GM19463 (cell line): ENCODE data around the gene CDK12.
"Not testable (repeated sequence)": the region's sequence is repeated elsewhere in the genome, so short reads cannot be mapped to it uniquely, and the experiment has no call there.

Source experiments
- ATAC-seq: cut with Tn5 transposase; IDR thresholded peaks from one replicate; pipeline ENCODE4 v1.9.1; 2021; ENCODE audit warnings: mild to moderate bottlenecking, moderate library complexity; ENCODE audit not compliant: unreplicated experiment

Gene CDK12

DNA sequence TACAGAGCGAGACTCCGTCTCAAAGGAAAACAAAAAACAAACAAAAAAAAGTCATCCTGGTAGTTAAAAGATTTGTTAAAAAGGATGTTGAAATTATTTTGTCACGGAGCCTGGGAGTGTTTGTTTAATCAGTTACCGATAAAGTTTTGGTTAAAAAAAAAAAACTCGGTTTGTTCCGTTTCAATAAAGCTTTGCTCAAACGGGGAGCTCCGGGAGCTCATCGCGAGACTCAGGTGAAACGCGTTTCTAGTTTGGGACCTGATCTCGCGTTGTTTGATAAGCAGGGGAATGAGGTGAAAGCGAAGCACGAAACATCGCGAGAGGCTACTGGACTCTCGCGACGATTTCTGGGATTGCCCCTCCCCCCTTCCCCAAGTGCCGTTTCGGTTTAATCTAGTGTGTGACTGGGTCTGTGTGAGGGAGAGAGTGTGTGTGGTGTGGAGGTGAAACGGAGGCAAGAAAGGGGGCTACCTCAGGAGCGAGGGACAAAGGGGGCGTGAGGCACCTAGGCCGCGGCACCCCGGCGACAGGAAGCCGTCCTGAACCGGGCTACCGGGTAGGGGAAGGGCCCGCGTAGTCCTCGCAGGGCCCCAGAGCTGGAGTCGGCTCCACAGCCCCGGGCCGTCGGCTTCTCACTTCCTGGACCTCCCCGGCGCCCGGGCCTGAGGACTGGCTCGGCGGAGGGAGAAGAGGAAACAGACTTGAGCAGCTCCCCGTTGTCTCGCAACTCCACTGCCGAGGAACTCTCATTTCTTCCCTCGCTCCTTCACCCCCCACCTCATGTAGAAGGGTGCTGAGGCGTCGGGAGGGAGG lies at the start of gene CDK12:
CDK12 (plus strand) TSS at position 374 of the 813 bp plus-strand sequence. CDS start 586 bp downstream, outside the sequence.
- peak; percentile 77 for ATAC-seq

DNA sequence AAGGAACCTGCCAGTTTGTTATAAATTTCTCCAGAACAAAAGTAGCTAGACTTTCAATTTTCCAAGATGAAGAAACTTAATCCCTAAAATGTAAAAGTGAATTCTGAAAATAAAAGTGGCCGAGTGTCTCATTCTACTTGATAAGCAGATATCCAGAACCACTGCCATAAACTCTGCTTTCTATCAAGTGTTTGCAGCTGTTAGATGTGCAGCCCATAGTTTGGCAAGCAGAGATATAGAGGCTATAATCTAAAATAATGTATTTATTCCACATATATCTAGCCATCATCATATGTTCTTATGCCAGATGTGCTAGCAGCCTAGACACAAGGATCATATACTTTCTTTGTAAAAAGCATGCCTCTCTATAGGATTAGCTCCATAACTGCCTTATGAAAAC lies 45.1 kb upstream of the CDK12 start:
- ATAC-seq: no peak

DNA sequence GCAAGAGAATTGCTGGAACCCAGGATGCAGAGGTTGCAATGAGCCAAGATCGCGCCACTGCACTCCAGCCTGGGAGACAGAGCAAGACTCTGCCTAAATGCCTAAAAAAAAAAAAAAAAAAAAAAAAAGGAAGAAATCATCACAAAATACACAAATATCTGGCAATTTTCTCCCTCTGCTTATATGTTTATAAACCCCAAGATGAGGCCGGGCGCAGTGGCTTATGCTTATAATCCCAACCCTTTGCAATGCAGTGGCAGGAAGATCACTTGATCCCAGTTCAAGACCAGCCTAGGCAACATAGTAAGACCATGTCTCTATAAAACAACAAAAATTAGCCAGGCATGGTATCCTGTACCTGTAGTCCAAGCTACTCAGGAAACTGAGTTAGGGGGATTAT lies 31.7 kb upstream of the CDK12 start:
- ATAC-seq: no peak

DNA sequence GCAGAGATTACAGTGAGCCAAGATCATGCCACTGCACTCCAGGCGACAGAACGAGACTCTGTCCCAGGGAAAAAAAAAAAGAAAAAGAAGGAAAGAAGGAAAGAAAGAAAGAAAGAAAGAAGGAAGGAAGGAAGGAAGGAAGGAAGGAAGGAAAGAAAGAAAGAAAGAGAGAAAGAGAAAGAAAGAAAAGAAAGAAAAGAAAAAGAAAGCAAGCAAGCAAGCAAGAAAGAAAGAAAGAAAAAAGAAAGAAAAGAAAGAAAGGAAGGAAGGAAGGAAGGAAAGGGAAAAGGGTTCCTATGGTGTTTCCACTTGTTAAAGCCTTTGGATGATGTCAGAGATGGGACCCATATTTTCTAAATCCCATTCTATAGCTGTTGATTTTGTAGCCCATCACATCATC lies 21.4 kb upstream of the CDK12 start:
- ATAC-seq: not testable (repeated sequence)

DNA sequence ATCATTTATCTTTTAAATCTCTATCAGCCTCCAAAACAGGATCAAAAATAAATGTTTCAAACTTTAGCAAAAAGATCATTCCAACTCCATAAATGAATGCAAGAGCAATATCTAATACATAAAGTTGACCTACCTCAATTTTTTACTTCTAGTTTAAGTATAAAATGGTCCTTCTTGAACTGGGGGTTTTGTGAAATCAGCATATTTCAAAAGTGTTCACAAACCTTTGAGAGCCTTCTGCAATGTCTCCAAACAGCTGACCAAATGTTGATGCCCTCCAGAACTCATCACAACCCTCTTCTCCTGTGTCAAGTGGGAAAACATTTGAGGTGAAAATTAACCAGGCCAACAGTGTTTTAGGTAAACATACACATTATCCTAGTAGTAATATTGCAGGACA lies 18.0 kb upstream of the CDK12 start:
- no peak for ATAC-seq

DNA sequence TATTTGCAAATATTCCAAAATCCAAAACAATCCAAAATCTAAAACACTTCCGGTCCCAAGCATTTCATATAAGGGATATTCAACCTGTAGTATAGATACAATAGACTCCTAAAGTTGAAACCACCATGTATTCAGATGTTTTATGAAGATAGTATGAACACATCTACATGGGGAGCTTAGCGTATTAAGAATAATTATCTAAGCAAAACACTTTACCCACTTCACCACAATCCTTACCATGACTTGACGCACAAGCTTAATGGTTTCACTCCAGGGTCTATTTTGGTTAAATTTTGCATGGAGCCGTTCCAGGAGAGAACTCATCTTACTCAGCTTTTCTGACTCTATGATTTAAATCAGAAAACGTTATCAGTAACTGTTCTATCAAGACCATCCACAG lies 13.7 kb upstream of the CDK12 start:
- ATAC-seq: no peak

DNA sequence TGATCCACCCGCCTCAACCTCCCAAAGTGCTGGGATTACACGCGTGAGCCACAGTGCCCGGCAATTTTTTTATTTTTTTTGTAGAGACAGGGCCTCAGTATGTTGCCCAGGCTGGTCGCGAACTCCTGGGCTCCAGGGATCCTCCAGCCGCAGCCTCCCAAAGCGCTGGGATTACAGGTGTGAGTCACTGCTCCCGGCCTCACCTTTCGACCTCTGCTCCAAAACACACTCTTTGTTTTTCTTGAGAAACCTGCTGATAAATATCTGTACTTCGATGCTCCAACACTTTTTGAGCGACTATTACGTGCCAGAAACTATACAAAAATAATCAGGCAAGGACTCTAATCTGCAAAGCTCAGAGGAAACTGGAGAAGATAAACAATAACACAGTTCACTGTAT lies 11.2 kb upstream of the CDK12 start:
- no peak for ATAC-seq

DNA sequence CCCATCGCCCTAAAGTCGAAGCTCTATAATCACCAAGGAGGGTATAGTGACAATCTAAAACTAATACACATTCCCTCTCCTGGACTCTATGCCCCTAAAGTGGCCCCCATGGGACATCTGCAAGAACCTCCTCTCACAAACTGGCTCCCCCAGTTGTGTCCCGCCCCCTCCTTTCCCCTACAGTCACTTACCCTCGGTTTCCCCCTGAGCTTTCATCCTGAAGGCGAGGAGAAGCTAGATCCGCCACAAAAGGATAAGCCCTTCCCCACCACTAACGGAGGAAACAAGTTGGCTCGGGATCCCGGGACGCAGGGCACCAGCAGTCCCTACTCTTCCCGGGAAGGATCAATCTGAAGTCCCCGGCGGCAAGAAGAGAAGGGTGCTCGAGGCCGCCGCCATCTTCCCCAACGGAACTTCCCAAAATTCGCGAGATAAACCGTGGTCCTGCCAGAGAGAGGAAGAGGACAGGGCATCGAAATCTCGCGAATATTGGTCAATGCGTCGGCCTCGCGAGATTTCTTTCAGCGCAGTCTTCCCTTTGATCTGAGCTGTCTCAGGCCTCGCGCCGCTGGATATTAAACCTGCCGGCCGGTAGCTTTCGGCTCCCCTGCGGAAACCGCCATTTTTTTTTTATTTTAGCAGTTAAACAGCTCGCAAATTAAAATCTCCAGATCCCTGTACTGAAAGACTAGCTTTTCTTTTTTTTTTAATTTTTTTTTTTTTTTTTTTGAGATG lies 10.3 kb upstream of the CDK12 start, which contains the start of gene MED1:
MED1 (minus strand) TSS at position 417 of the 735 bp plus-strand sequence; CDS start at position 216, 201 bp downstream.
- ATAC-seq: peak; percentile 94

DNA sequence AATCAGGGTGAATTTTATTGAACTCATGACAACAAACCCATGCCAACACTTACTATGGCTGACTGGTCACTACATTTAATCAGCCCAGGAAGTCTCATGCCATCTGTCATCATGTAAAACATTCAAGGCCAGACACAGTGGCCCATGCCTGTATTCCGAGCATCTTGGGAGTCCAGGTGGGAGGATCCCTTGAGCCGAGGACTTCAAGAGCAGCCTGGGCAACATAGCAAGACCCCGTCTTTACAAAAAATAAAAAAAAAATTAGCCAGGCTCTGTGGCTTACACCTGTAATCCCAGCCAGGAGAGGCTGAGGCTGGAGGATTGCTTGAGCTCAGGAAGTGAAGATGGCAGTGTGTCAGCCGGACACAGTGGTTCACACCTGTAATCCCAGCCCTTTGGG lies 5.4 kb upstream of the CDK12 start:
- no peak for ATAC-seq

DNA sequence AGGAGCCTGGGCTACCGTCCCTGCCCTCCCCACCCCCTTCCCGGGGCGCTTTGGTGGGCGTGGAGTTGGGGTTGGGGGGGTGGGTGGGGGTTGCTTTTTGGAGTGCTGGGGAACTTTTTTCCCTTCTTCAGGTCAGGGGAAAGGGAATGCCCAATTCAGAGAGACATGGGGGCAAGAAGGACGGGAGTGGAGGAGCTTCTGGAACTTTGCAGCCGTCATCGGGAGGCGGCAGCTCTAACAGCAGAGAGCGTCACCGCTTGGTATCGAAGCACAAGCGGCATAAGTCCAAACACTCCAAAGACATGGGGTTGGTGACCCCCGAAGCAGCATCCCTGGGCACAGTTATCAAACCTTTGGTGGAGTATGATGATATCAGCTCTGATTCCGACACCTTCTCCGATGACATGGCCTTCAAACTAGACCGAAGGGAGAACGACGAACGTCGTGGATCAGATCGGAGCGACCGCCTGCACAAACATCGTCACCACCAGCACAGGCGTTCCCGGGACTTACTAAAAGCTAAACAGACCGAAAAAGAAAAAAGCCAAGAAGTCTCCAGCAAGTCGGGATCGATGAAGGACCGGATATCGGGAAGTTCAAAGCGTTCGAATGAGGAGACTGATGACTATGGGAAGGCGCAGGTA lies 762 bp downstream of the CDK12 start:
- ATAC-seq: no peak

DNA sequence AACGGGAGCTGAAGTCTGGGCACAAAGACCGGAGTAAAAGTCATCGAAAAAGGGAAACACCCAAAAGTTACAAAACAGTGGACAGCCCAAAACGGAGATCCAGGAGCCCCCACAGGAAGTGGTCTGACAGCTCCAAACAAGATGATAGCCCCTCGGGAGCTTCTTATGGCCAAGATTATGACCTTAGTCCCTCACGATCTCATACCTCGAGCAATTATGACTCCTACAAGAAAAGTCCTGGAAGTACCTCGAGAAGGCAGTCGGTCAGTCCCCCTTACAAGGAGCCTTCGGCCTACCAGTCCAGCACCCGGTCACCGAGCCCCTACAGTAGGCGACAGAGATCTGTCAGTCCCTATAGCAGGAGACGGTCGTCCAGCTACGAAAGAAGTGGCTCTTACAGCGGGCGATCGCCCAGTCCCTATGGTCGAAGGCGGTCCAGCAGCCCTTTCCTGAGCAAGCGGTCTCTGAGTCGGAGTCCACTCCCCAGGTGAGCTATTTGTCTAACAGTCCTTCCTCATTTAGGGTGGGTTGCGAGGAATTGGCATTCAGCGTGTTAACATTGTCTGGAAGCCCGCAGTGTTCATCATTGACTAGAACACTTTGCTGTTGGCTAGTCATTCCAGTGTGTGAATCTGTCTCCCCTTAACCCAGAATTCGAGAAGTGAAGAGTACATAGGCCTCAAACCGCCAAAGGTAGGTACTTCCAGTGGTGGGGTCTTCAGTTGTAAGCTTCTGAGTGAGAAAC lies 1.5 kb downstream of the CDK12 start:
- no peak for ATAC-seq

DNA sequence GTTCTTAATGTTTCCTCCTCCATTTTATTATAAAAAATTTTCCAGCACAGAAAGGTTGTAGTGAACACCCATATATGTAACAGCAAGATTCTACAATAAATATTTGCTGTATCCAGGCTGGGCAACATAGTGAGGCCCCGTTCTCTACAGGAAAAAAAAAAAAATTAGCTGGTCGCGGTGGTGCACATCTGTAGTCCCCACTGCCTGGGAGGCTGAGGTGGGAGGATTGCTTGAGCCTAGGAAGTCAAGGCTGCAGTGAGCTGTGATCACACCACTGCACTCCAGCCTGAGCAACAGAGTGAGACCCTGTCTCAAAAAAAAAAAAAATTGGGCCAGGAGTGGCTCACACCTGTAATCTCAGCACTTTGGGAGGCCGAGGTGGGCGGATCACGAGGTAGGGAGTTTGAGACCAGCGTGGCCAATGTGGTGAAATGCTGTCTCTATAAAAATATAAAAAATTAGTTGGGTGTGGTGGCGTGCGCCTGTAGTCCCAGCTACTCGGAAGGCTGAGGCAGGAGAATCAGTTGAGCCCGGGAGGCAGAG lies 3.4 kb downstream of the CDK12 start:
- not testable (repeated sequence) for ATAC-seq

DNA sequence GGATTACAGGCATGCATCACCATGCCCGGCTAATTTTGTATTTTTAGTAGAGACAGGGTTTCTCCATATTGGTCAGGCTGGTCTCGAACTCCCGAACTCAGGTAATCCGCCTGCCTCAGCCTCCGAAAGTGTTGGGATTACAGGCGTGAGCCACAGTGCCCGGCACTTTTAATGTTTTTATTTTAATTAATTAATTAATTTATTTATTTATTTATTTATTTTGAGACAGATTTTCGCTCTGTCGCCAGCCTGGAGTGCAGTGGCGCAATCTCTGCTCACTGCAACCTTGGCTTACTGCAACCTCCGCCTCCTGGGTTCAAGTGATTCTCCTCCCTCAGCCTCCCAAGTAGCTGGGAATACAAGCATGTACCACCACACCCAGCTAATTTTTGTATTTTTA lies 7.3 kb downstream of the CDK12 start:
- not testable (repeated sequence) for ATAC-seq

DNA sequence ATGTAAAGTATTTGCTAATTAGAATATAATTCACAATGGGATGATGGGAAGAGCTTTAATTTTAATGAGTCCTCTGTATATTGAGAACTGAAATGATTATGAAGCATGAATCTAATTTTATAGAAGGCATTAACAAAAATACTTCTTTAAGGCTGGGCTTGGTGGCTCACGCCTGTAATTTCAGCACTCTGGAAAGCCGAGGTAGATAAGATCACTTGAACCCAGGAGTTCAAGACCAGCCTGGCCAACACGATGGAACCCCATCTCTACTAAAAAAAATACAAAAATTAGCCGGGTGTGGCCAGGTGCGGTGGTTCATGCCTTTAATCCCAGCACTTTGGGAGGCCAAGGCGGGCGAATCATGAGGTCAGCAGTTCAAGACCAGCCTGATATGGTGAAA lies 12.0 kb downstream of the CDK12 start:
- ATAC-seq: no peak

DNA sequence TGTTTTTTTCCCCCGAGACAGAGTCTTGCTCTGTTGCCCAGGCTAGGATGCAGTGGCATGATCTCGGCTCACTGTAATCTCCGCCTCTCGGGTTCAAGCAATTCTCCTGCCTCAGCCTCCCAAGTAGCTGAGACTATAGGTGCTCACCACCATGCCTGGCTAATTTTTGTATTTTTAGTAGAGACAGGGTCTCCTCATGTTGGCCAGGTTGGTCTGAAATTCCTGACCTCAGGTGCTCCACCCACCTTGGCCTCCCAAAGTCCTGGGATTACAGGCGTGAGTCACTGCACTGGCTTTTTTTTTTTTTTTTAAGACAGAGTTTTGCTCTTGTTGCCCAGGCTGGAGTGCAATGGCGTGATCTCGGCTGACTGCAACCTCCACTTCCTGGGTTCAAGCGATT lies 18.3 kb downstream of the CDK12 start:
- not testable (repeated sequence) for ATAC-seq

DNA sequence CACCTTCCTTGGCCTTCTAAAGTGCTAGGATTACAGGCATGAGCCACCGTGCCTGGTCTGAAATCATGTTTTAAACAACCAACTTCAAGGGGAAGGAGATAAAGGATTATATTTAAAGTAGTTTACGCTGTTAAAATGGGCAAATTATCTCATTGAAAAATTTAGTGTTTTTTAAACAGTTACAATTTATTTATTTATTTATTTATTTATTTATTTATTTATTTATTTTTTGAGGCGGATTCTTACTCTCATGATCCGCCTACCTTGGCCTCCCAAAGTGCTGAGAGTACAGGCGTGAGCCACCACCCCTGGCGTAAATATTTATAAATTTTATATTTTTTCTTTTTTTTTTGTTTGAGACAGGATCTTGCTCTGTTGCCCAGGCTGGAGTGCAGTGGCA lies 22.2 kb downstream of the CDK12 start:
- ATAC-seq: no peak

DNA sequence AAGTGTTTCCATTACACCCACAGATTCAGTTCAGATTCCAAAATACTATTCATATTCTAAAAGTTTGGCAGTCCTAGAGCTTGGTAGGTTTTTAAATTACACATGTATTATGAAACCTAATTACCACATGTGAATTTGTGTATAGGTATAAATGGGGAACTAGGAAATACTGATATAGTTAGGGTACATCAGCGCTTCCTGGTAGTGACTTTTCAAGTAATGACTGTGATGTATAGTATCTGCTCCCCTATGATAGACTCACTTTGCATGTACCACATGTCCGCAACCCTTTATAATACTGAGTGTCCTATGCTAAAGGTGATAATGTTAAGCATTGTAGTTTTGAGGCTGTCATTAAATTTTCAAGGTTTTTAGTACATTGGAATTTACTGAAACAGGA lies 22.9 kb downstream of the CDK12 start:
- no peak for ATAC-seq

DNA sequence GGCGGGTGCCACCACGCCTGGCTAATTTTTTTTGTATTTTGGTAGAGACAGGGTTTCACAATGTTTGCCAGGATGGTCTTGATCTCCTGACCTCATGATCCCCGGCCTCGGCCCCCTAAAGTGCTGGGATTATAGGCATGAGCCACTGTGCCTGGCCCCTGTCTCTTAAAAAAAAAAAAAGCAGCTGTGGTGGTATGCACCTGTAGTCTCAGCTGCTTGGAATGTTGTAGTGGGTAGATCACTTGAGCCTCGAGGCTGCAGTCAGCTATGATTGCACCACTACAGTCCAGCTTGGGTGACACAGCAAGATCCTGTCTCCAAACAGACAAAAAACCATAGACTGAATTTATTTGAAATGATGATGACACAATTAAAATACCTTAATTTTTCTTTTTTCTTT lies 24.3 kb downstream of the CDK12 start:
- ATAC-seq: no peak

DNA sequence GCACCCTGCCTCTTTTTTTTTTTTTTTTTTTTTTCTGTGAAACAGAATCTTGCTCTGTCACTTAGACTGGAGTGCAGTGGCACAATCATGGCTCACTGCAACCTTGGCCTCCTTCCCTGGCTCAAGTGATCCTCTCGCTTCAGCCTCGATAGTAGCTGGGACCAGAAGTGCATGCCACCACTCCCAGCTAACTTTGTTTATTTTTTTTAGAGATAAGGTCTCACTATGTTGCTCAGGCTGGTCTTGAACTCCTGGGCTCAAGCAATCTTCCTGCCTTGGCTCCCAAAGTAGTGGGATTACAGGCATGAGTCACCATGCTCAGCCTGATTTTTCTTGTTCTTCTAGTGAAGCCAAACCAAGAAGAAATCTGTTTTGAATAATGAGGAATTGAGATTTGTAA lies 25.0 kb downstream of the CDK12 start:
- ATAC-seq: no peak

DNA sequence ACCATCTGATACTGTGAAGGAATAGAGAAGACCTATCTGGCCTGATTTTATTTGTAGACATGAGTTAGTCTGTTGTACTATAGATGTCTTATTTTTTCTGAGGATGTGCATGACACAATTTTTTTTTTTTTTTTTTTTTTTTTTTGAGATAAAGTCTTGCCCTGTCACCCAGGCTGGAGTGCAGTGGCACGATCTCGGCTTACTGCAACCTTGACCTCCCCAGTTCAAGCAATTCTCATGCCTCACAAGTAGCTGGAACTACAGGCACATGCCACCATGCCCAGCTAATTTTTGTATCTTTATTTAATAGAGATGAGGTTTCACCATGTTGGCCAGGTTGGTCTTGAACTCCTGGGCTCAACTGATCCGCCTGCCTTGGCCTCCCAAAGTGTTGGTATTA lies 26.2 kb downstream of the CDK12 start:
- ATAC-seq: not testable (repeated sequence)

DNA sequence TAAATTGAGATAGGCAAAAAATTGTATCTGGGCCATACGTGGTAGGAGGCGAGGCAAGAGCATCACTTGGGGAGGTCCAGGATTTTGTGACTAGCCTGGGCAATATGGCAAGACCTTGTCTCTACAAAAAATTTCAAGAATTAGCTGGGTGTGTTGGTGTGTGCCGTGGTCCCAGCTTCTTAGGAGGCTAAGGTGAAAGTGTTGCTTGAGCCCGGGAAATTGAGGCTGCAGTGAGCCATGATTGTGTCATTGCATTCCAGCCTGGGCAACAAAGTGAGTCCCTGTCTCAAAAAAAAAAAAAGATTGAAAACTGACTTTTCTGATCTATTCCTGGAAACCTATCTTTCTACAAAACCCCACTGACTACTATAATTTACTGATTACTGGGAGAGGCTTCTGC lies 26.7 kb downstream of the CDK12 start:
- ATAC-seq: no peak
